22Rv1 (cell line): ENCODE data around the gene KIRREL3.

Experiments used
- H3K27ac ChIP-seq: fragments of 450-650 bp; 2 replicates; pipeline ENCODE4 v1.5.1; 2017
- CTCF ChIP-seq: fragments of 450-650 bp; IDR thresholded peaks from 2 replicates; pipeline ENCODE4 v1.5.1; 2017; ENCODE audit warnings: mild to moderate bottlenecking
- ZFX ChIP-seq: fragments of 450-650 bp; IDR thresholded peaks from 2 replicates; pipeline ENCODE4 v1.6.1; 2017; ENCODE audit warnings: antibody characterized with exemption, borderline replicate concordance

KIRREL3 gene

DNA sequence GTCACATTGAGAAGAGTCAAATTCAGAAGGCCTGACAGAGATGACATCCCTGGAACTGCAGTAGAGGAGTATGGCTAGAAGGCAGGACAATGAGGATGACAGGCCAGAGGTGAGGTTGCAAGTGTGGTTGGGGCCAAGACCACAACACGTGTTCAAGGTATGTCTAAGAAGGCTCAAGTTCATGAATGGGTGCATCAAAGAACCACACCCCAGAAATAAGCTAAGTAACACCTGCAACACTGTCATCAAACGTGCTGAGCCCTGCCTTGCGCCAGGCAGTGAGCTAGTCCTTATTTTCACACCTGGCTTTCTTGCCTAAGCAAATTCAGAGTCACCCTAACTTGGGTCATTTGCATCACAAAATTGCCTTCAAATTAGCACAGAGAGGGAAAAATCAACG lies 313.6 kb downstream of the KIRREL3 start:
- H3K27ac ChIP-seq = no peak overlapping the region
- TF ChIP-seq ZFX (no peak), CTCF (no peak)

GRCh38 chr11:126683766-126684728 lies 316.5 kb downstream of the KIRREL3 start:
- no peak overlapping the region for H3K27ac ChIP-seq
- no peak for TF ChIP-seq CTCF
- TF ChIP-seq ZFX = no peak

DNA sequence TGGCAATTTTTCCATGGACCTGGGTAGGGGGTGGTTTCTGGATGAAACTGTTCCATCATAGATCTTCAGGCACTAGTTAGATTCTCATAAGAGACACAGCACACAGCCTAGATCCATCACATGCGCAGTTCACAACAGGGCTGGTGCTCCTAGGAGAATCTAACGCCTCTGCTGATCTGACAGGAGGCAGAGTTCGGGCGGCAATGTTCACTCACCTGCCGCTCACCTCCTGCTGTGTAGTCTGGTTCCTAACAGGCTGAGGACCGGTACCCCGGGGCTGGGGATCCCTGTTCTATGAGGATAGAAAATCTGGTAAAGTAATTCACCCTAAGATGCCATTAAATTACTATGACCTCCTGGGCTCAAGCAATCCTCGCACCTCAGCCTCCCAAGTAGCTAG lies 318.0 kb downstream of the KIRREL3 start:
- H3K27ac ChIP-seq = no peak overlapping the region
- TF ChIP-seq ZFX = no peak

DNA sequence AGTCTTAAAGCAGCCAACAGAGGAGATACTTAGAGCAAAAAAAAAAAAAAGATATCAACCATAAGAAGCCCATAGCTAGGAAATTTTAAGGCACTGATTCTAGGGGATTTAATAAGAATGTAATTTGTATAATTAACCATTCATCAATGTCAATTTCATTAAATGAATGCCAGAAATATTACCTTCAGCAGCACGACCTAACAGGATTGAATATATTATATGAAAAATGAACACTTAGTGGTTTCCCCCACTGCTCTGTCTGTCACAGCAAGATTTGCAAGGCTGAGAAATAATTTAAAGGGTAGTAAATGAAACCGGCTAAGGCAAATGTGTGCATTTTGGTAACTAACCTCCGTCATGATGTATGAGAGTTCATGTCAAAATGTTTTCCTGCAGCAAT lies 319.9 kb downstream of the KIRREL3 start:
- no peak for TF ChIP-seq CTCF
- no peak for TF ChIP-seq ZFX
- no peak overlapping the region for H3K27ac ChIP-seq

DNA sequence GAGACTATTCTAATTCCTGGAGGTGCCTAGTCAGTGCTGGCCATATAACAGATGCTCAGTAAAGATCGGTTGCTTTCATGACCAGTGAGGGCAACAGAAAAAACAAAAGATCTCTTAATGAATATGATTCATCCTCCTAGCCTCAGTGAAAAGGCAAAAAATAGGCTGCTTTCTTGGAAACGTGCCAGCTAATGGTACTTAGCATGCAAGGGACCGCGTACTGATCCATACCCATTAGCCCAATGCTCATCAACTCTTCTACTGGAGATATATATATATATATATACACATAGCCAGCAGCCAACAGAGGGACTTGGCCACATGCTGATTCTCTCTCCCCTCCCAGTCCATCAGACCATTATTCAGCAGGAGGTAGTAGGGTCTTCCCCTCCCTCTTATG lies 320.4 kb downstream of the KIRREL3 start:
- H3K27ac ChIP-seq = no peak overlapping the region
- TF ChIP-seq ZFX (no peak), CTCF (no peak)

GRCh38 chr11:126679033-126679432 lies 321.5 kb downstream of the KIRREL3 start:
- TF ChIP-seq ZFX (no peak), CTCF (no peak)

DNA sequence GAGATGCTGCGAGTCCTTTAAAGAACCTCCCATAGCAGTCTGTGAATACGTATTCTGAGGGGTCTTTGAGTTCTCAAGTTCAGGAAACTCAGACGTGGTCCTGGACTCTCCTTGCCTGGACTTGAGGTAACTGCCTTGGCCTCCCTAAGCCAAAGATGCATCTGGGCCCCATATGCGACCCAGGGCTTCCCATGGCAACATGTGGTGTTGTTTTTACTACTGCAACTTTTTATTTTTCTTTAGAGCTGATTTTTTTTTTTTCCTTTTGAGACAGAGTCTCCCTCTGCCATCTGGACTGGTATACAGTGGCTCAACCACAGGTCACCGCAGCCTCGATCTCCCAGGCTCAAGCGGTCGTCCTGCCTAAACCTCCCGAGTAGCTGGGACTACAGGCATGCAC lies 324.0 kb downstream of the KIRREL3 start:
- no peak overlapping the region for H3K27ac ChIP-seq
- TF ChIP-seq CTCF (no peak), ZFX (no peak)

More at GRCh38 chr11:126679033-126679432, 321.5 kb downstream of the KIRREL3 start:
- no peak overlapping the region for H3K27ac ChIP-seq
